ENCODE results near the gene TGM6. TPM values are rescaled to one million over a fixed set of nuclear protein-coding genes. Genes with fewer than 3 reads are reported as not detected.

Gene TGM6
- total RNA-seq, 1 donor from 2014 or later: not detected

GRCh38 chr20:2363587-2363986, 17.1 kb upstream of the TGM6 start:
- intact Hi-C loops (cut with micrococcal nuclease): no loop called here

GRCh38 chr20:2364044-2364443, 16.7 kb upstream of the TGM6 start:
- intact Hi-C loops (cut with micrococcal nuclease): no loop called here

GRCh38 chr20:2365091-2365490, 15.6 kb upstream of the TGM6 start:
- intact Hi-C loops (cut with micrococcal nuclease): no loop called here

- intact Hi-C loops (cut with micrococcal nuclease): no loop called here
Measured at GRCh38 chr20:2365666-2366065, 15.0 kb upstream of the TGM6 start.

GRCh38 chr20:2368621-2369020, 12.1 kb upstream of the TGM6 start:
- intact Hi-C loops (cut with micrococcal nuclease): no loop called here

GRCh38 chr20:2373098-2373497, 7.6 kb upstream of the TGM6 start:
- intact Hi-C loops (cut with micrococcal nuclease): no loop called here

- intact Hi-C loops (cut with micrococcal nuclease): no loop called here
Measured at GRCh38 chr20:2374346-2375125, 6.2 kb upstream of the TGM6 start.

GRCh38 chr20:2378893-2379292, 1.8 kb upstream of the TGM6 start:
- intact Hi-C loops (cut with micrococcal nuclease): no loop called here

GRCh38 chr20:2379511-2380229, 1.0 kb upstream of the TGM6 start:
- intact Hi-C loops (cut with micrococcal nuclease): no loop called here

- intact Hi-C loops (cut with micrococcal nuclease): no loop called here
Measured at GRCh38 chr20:2381303-2381702, 602 bp downstream of the TGM6 start.

GRCh38 chr20:2382833-2383232, 2.1 kb downstream of the TGM6 start:
- intact Hi-C loops (cut with micrococcal nuclease): no loop called here

- intact Hi-C loops (cut with micrococcal nuclease): no loop called here
Measured at GRCh38 chr20:2385026-2385425, 4.3 kb downstream of the TGM6 start.

GRCh38 chr20:2385496-2385895, 4.8 kb downstream of the TGM6 start:
- intact Hi-C loops (cut with micrococcal nuclease): no loop called here

- intact Hi-C loops (cut with micrococcal nuclease): loop anchor here (1.0 kb wide), 1 partner anchor 68 kb away; no protein-coding TSS in a partner anchor
Measured at GRCh38 chr20:2386516-2387179, 5.9 kb downstream of the TGM6 start.

- intact Hi-C loops (cut with micrococcal nuclease): loop anchor here (1.0 kb wide), 1 partner anchor 67 kb away; no protein-coding TSS in a partner anchor
Measured at GRCh38 chr20:2387180-2387577, 6.5 kb downstream of the TGM6 start.

- intact Hi-C loops (cut with micrococcal nuclease): loop anchor here (1.0 kb wide), 1 partner anchor 67 kb away; no protein-coding TSS in a partner anchor
Measured at GRCh38 chr20:2387580-2387979, 6.9 kb downstream of the TGM6 start.

GRCh38 chr20:2390951-2391675, 10.4 kb downstream of the TGM6 start:
- intact Hi-C loops (cut with micrococcal nuclease): no loop called here

GRCh38 chr20:2394411-2395055, 13.8 kb downstream of the TGM6 start:
- intact Hi-C loops (cut with micrococcal nuclease): no loop called here

- intact Hi-C loops (cut with micrococcal nuclease): no loop called here
Measured at GRCh38 chr20:2395136-2395535, 14.4 kb downstream of the TGM6 start.

- intact Hi-C loops (cut with micrococcal nuclease): no loop called here
Measured at GRCh38 chr20:2396241-2396814, 15.6 kb downstream of the TGM6 start.

GRCh38 chr20:2397091-2397490, 16.4 kb downstream of the TGM6 start:
- intact Hi-C loops (cut with micrococcal nuclease): no loop called here
